Activated T-cell treated with anti-CD3 and anti-CD28 coated beads, Interleukin-2, amount 50 U/mL, for 24 hours (primary cell): ENCODE results near the gene RBBP7.

Experiments used
- DNase-seq: peaks from one replicate; pipeline ENCODE4 v3.0.0-alpha.2; 2020
- H3K27ac Mint-ChIP-seq: 2 replicates; pipeline ENCODE4 v1.8.0; 2020; ENCODE audit warnings: mild to moderate bottlenecking, mixed read lengths
- H3K27me3 Mint-ChIP-seq: 2 replicates; pipeline ENCODE4 v1.8.0; 2020; ENCODE audit warnings: mixed read lengths
- H3K36me3 Mint-ChIP-seq: 2 replicates; pipeline ENCODE4 v1.8.0; 2020; ENCODE audit warnings: low read depth, mixed read lengths
- H3K4me1 Mint-ChIP-seq: 2 replicates; pipeline ENCODE4 v1.8.0; 2020; ENCODE audit warnings: low read depth, mixed read lengths
- H3K4me3 Mint-ChIP-seq: 2 replicates; pipeline ENCODE4 v1.8.0; 2020; ENCODE audit warnings: mild to moderate bottlenecking, moderate library complexity, mixed read lengths
- H3K9me3 Mint-ChIP-seq: 2 replicates; pipeline ENCODE4 v1.8.0; 2020; ENCODE audit warnings: mixed read lengths

RBBP7 gene

GRCh38 chrX:16870095-16870861, at the start of gene RBBP7:
TSS of gene RBBP7 (minus strand) at chrX:16870362. CDS start at chrX:16870053, 309 bp downstream.
- H3K4me3 Mint-ChIP-seq: peak within 1 kb of the TSS; percentile 97
- H3K27me3 Mint-ChIP-seq: peaks cover 66% of the 10 kb centered on the region
- no peaks in the 10 kb centered on the region for H3K9me3 Mint-ChIP-seq
- peaks cover 36% of the 10 kb centered on the region for H3K36me3 Mint-ChIP-seq
- H3K27ac Mint-ChIP-seq: peak within 1 kb of the TSS; percentile 98
- peak; percentile 97 for DNase-seq
- H3K4me1 Mint-ChIP-seq: peaks cover 43% of the 10 kb centered on the region

GRCh38 chrX:16918979-16919378, 48.8 kb upstream of the RBBP7 start:
- DNase-seq: no peak
- H3K9me3 Mint-ChIP-seq: no peaks in the 10 kb centered on the region
- H3K27me3 Mint-ChIP-seq: peaks cover 59% of the 10 kb centered on the region
- no peak overlapping the region for H3K27ac Mint-ChIP-seq
- no peak overlapping the region for H3K4me3 Mint-ChIP-seq
- no peaks in the 10 kb centered on the region for H3K4me1 Mint-ChIP-seq
- H3K36me3 Mint-ChIP-seq: no peaks in the 10 kb centered on the region

DNA sequence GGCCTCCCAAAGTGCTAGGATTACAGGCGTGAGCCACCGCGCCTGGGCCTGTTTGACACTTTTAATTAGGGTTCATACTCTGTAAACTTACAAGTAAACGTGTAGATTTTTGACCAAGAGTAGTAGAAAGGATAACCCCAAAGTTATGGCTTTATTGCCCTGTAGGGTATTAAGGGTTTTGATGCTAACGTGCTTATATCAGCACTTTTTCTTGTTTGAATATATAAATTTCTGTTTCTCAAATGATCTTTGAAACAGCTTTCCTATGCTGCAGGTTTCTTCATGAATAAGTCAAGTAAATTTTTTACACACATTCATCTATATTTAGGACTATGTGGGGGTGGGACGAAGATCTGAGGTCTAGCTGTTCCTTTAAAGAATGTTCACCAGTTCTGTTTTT, 47.0 kb upstream of the RBBP7 start:
- no peak for DNase-seq
- no peak overlapping the region for H3K27ac Mint-ChIP-seq
- no peaks in the 10 kb centered on the region for H3K4me1 Mint-ChIP-seq
- peaks cover 60% of the 10 kb centered on the region for H3K27me3 Mint-ChIP-seq
- H3K9me3 Mint-ChIP-seq: no peaks in the 10 kb centered on the region
- no peak overlapping the region for H3K4me3 Mint-ChIP-seq
- H3K36me3 Mint-ChIP-seq: no peaks in the 10 kb centered on the region

GRCh38 chrX:16916561-16916960, 46.4 kb upstream of the RBBP7 start:
- no peak overlapping the region for H3K4me3 Mint-ChIP-seq
- no peaks in the 10 kb centered on the region for H3K4me1 Mint-ChIP-seq
- H3K9me3 Mint-ChIP-seq: no peaks in the 10 kb centered on the region
- no peak overlapping the region for H3K27ac Mint-ChIP-seq
- DNase-seq: no peak
- H3K27me3 Mint-ChIP-seq: peaks cover 54% of the 10 kb centered on the region
- no peaks in the 10 kb centered on the region for H3K36me3 Mint-ChIP-seq

DNA sequence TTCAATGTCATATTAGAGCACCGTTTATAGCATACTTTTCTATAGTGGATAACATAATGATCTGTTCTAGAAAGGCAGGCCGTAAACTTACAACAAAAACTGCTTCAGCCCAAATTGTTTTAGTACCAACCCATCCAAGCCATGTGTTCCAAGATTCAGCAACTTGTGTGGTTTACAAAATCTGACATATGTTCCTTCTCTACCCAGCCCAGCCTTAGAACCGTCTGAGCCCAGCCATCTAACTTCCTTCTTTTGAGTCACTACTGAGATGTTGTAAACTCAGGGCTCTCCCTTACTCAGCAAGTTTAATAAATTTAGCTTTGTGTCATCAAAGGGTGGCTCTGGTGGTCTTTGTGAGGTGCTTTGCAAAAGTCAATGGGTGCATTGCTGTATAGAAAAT, 43.9 kb upstream of the RBBP7 start:
- H3K4me1 Mint-ChIP-seq: no peaks in the 10 kb centered on the region
- DNase-seq: no peak
- H3K4me3 Mint-ChIP-seq: no peak overlapping the region
- H3K9me3 Mint-ChIP-seq: no peaks in the 10 kb centered on the region
- H3K36me3 Mint-ChIP-seq: no peaks in the 10 kb centered on the region
- H3K27me3 Mint-ChIP-seq: peaks cover 40% of the 10 kb centered on the region
- no peak overlapping the region for H3K27ac Mint-ChIP-seq

DNA sequence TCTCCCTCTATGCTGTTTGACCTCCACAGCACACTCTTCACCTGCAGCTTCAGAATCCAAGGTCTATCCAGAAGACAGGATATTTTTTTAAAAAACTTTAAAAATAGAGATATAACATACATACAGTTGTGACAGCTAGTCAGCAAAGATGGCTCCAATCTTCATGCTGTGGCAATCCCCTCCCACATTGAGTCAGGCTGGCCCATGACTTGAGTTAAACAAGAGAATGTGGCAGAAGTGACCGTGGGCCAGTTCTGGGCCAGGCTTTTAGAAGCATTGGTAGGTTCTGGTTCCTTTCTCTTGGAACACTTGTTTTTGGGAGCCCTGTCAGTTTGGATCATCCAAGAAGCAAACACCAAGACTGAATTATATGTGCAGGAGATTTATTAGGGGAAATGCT, 40.2 kb upstream of the RBBP7 start:
- DNase-seq: no peak
- Mint-ChIP-seq H3K4me3 (no peak overlapping the region), H3K27ac (no peak overlapping the region), H3K9me3 (no peaks in the 10 kb centered on the region), H3K27me3 (peaks cover 52% of the 10 kb centered on the region), H3K36me3 (no peaks in the 10 kb centered on the region), H3K4me1 (no peaks in the 10 kb centered on the region)

DNA sequence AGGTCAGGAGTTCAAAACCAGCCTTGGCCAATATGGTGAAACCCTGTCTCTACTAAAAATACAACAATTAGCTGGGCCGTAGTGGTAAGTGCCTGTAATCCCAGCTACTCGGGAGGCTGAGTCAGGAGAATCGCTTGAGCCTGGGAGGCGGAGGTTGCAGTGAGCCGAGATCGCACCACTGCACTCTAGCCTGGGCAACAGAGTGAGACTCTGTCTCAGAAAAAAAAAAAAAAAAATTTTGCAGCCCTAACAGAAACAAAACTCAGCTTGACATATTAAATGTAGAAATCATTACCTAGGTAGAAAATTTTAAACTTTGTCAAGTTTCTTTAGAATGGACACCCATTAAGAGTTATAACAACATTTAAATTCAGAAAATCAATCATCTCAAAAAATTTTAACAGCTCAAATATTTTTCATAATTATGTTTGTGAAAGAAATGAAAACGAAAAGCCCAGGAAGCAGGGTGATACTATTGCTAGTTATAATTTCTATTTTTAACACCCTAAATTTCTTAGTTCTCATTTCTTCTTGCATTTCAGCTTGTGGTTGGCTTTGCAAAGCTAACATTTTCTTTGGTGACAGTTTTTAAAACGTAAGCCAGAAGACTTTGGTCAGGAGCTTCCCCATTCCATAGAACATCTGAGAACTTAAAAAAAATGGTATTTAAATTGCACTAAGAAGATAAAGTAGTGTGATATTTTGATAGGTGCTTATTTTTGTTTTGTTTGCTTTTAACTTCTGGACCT, 33.3 kb upstream of the RBBP7 start:
- Mint-ChIP-seq H3K36me3 (no peaks in the 10 kb centered on the region), H3K27me3 (peaks cover 67% of the 10 kb centered on the region), H3K4me1 (no peaks in the 10 kb centered on the region), H3K9me3 (peaks cover 2% of the 10 kb centered on the region), H3K4me3 (no peak overlapping the region), H3K27ac (no peak overlapping the region)
- DNase-seq: no peak

GRCh38 chrX:16897445-16897844, 27.3 kb upstream of the RBBP7 start:
- no peak for DNase-seq
- Mint-ChIP-seq H3K4me1 (peaks cover 6% of the 10 kb centered on the region), H3K27ac (no peak overlapping the region), H3K4me3 (no peak overlapping the region), H3K9me3 (no peaks in the 10 kb centered on the region), H3K36me3 (no peaks in the 10 kb centered on the region), H3K27me3 (peaks cover 69% of the 10 kb centered on the region)

- no peak overlapping the region for H3K4me3 Mint-ChIP-seq
- no peaks in the 10 kb centered on the region for H3K36me3 Mint-ChIP-seq
- peaks cover 62% of the 10 kb centered on the region for H3K27me3 Mint-ChIP-seq
- no peaks in the 10 kb centered on the region for H3K9me3 Mint-ChIP-seq
- no peak overlapping the region for H3K27ac Mint-ChIP-seq
- peaks cover 15% of the 10 kb centered on the region for H3K4me1 Mint-ChIP-seq
- DNase-seq: peak; percentile 60
Measured at GRCh38 chrX:16892504-16893362, 22.6 kb upstream of the RBBP7 start.

GRCh38 chrX:16885628-16886027, 15.5 kb upstream of the RBBP7 start:
- H3K36me3 Mint-ChIP-seq: no peaks in the 10 kb centered on the region
- DNase-seq: no peak
- H3K27me3 Mint-ChIP-seq: peaks cover 70% of the 10 kb centered on the region
- H3K4me3 Mint-ChIP-seq: no peak overlapping the region
- H3K4me1 Mint-ChIP-seq: peaks cover 20% of the 10 kb centered on the region
- H3K9me3 Mint-ChIP-seq: no peaks in the 10 kb centered on the region
- no peak overlapping the region for H3K27ac Mint-ChIP-seq

DNA sequence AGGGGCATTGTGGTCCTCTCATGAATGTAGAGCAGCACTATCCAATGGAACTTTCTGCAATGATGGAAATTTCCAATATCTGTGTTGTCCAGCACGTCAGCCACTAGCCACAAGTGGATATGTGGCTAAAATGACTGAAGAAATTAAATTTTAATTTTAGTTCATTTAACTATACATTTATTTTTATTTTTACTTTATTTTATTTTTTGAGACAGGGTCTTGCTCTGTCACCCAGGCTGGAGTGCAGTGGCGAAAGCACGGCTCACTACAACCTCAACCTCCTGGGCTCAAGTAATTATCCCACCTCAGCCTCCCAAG, 13.3 kb upstream of the RBBP7 start:
- Mint-ChIP-seq H3K27ac (no peak overlapping the region), H3K27me3 (peaks cover 76% of the 10 kb centered on the region), H3K4me1 (peaks cover 13% of the 10 kb centered on the region), H3K36me3 (no peaks in the 10 kb centered on the region), H3K9me3 (no peaks in the 10 kb centered on the region), H3K4me3 (no peak overlapping the region)
- no peak for DNase-seq

DNA sequence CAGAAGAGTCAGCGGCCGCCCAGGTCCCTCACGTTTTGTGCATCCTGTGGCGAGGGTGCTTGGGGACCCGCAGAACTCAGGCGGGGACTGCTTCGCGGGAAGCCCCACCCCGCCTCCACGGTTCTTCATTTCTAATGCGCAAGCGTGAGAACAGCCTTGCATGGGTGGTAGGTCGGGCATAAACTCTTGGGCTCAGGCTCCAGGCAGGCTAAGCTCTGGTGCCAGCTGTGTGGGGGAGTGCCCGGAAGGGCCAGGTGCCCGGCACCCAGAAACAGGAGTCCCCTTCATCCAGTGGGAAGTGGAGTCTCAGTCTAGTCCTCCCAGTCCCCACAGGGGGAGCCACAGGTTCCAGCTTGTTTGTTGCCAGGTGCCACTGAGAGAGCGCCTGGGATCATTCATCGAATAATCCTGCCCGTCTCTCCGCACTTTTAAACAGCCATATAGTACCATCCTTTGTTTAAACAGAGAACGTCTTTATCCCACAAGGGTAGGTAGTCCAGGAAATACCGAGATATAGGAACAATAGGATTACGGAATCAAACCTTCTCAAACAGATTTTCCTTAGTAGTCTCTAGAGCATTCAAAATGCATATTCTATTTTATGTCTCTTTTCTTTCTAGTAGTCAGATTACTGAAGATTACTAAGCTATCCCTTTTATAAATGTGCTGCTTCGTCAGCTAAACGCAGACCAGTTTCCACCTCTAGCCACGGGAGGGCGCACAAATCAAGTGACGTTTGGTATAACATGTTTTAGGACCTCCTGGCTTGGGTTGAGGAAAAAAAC, 12.7 kb upstream of the RBBP7 start:
- Mint-ChIP-seq H3K27ac (peak overlapping the region; percentile 80), H3K4me3 (peak overlapping the region; percentile 73), H3K4me1 (peaks cover 11% of the 10 kb centered on the region), H3K9me3 (no peaks in the 10 kb centered on the region), H3K27me3 (peaks cover 76% of the 10 kb centered on the region), H3K36me3 (no peaks in the 10 kb centered on the region)
- peak; percentile 75 for DNase-seq

DNA sequence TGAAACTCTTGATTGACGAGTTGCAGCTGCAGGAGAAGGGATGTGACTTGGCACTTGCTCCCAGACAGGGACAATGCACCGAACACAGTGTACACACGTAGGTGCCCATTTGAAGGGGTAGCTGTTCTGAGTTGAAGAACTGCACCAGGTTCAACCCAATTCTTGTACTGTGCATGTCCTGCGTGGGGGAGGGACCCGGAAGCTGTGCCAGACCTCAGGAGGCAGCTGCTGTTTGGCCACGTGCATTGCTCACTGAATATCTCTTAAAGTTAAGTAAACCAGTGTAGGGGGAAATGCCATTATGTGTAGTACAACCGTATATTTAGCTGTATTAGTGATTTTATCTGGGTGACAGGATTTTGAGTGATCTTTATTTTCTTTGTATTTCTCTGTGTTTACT, 12.0 kb upstream of the RBBP7 start:
- no peak for DNase-seq
- no peaks in the 10 kb centered on the region for H3K9me3 Mint-ChIP-seq
- H3K27ac Mint-ChIP-seq: peak overlapping the region; percentile 37
- H3K36me3 Mint-ChIP-seq: no peaks in the 10 kb centered on the region
- peaks cover 78% of the 10 kb centered on the region for H3K27me3 Mint-ChIP-seq
- peak overlapping the region; percentile 73 for H3K4me3 Mint-ChIP-seq
- peaks cover 11% of the 10 kb centered on the region for H3K4me1 Mint-ChIP-seq

DNA sequence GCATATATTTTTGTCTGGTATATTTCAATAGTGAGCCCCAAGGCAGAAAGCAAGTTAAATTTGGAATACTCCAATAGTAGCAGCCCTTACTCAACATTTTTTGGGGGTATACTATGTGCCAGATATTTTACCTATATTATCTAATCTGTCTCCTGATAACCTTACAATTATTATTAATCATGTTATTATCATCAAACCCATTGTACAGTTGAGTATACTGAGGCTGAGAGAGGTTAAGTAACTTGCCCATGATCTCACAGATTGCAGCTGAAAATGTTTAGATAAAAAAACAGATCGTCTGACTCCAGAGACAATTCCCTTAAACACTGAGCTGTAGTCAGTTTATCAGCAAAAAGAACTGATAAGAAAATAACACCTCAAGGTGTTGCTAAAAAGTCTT, 6.5 kb upstream of the RBBP7 start:
- H3K36me3 Mint-ChIP-seq: no peaks in the 10 kb centered on the region
- H3K27ac Mint-ChIP-seq: no peak overlapping the region
- no peak overlapping the region for H3K4me3 Mint-ChIP-seq
- peaks cover under 1% of the 10 kb centered on the region for H3K4me1 Mint-ChIP-seq
- peaks cover 82% of the 10 kb centered on the region for H3K27me3 Mint-ChIP-seq
- DNase-seq: no peak
- no peaks in the 10 kb centered on the region for H3K9me3 Mint-ChIP-seq
